HG02943 (cell line): ENCODE results near the gene SH3D19.
"Not testable (repeated sequence)": the region's sequence is repeated elsewhere in the genome, so short reads cannot be mapped to it uniquely, and the experiment has no call there.

ENCODE experiments used
- ATAC-seq: cut with Tn5 transposase; IDR thresholded peaks from one replicate; pipeline ENCODE4 v1.9.1; 2021; ENCODE audit warnings: mild to moderate bottlenecking, low read depth, moderate library complexity; ENCODE audit not compliant: unreplicated experiment

SH3D19 gene

GRCh38 chr4:151235373-151235772 is 90.0 kb downstream of the SH3D19 start:
- not testable (repeated sequence) for ATAC-seq

- no peak for ATAC-seq
These were observed 91.8 kb downstream of the SH3D19 start for GRCh38 chr4:151233600-151233999.

- no peak for ATAC-seq
These were observed 93.3 kb downstream of the SH3D19 start for GRCh38 chr4:151231915-151232595.

- ATAC-seq: no peak
These were observed 97.0 kb downstream of the SH3D19 start for GRCh38 chr4:151228189-151229119.

- ATAC-seq: no peak
These were observed 97.7 kb downstream of the SH3D19 start for GRCh38 chr4:151227731-151228130.

- ATAC-seq: no peak
These were observed 98.2 kb downstream of the SH3D19 start for GRCh38 chr4:151227172-151227571.

- no peak for ATAC-seq
These were observed 99.1 kb downstream of the SH3D19 start for GRCh38 chr4:151226004-151226932.

GRCh38 chr4:151223465-151223864 is 101.9 kb downstream of the SH3D19 start:
- ATAC-seq: no peak

- no peak for ATAC-seq
These were observed 105.5 kb downstream of the SH3D19 start for GRCh38 chr4:151219948-151220347.

- ATAC-seq: no peak
These were observed 106.3 kb downstream of the SH3D19 start for GRCh38 chr4:151219091-151219490.

- no peak for ATAC-seq
These were observed 107.1 kb downstream of the SH3D19 start for GRCh38 chr4:151218343-151218742.

GRCh38 chr4:151217326-151217725 is 108.1 kb downstream of the SH3D19 start:
- ATAC-seq: no peak

- no peak for ATAC-seq
These were observed 110.1 kb downstream of the SH3D19 start for GRCh38 chr4:151215295-151215694.

GRCh38 chr4:151207868-151208267 is 117.5 kb downstream of the SH3D19 start:
- ATAC-seq: no peak

- no peak for ATAC-seq
These were observed 118.2 kb downstream of the SH3D19 start for GRCh38 chr4:151207186-151207585.

GRCh38 chr4:151206241-151207005 is 119.0 kb downstream of the SH3D19 start:
- no peak for ATAC-seq

GRCh38 chr4:151205722-151206121 is 119.7 kb downstream of the SH3D19 start:
- ATAC-seq: no peak

GRCh38 chr4:151204925-151205524 is 120.4 kb downstream of the SH3D19 start:
- no peak for ATAC-seq

GRCh38 chr4:151202851-151203455 is 122.5 kb downstream of the SH3D19 start:
- ATAC-seq: no peak
